Head of caudate nucleus (tissue), 42 donors: ENCODE data around the gene SPRN.

Experiments used
- DNase-seq, 42 donors: peaks; one replicate each; pipeline versions ENCODE4 v3.0.0 to v3.0.0-alpha.2; 2020 to 2021; ENCODE audit warnings: mixed read lengths in 7 of 42
- intact Hi-C: fragments of 100-400 bp; cut with DNase I; formaldehyde crosslinking; loops from one replicate; pipeline ENCODE4 v1.15.0; 2022

SPRN gene

GRCh38 chr10:133458021-133458709, 33.7 kb upstream of the SPRN start:
- intact Hi-C loops = no loop called here
- peak in 5 of 42 donors; percentile 9 to 25 (median 22) for DNase-seq

GRCh38 chr10:133457100-133457841, 32.8 kb upstream of the SPRN start:
- intact Hi-C loops = no loop called here
- DNase-seq = peak in 5 of 42 donors; percentile 6 to 23 (median 21)

GRCh38 chr10:133456041-133456951, 31.9 kb upstream of the SPRN start:
- peak in 3 of 42 donors; percentile 5 to 33 (median 23) for DNase-seq
- intact Hi-C loops = no loop called here

GRCh38 chr10:133455611-133456031, 31.2 kb upstream of the SPRN start:
- DNase-seq = peak in 5 of 42 donors; percentile 3 to 25 (median 13)
- intact Hi-C loops = no loop called here

GRCh38 chr10:133455196-133455595, 30.8 kb upstream of the SPRN start:
- intact Hi-C loops = no loop called here
- DNase-seq = no peak

GRCh38 chr10:133454204-133454893, 29.9 kb upstream of the SPRN start:
- DNase-seq = peak in 4 of 42 donors; percentile 1 to 27 (median 17)
- intact Hi-C loops = no loop called here

GRCh38 chr10:133453516-133454203, 29.2 kb upstream of the SPRN start, which contains the start of gene SCART1:
SCART1 (plus strand) TSS chr10:133453945; CDS start chr10:133453998, 53 bp downstream.
- intact Hi-C loops = no loop called here
- peak in 4 of 42 donors; percentile 3 to 29 (median 22) for DNase-seq

GRCh38 chr10:133452453-133452852, 28.0 kb upstream of the SPRN start:
- intact Hi-C loops = no loop called here
- no peak for DNase-seq

GRCh38 chr10:133451346-133451745, 26.9 kb upstream of the SPRN start:
- intact Hi-C loops = no loop called here
- no peak for DNase-seq

- intact Hi-C loops = no loop called here
- no peak for DNase-seq
Observed at GRCh38 chr10:133448120-133448519, 23.7 kb upstream of the SPRN start.

GRCh38 chr10:133446979-133447378, 22.6 kb upstream of the SPRN start:
- peak in 3 of 42 donors; percentile 2 to 8 (median 6) for DNase-seq
- intact Hi-C loops = no loop called here

GRCh38 chr10:133445751-133446708, 21.6 kb upstream of the SPRN start:
- intact Hi-C loops = no loop called here
- peak in 7 of 42 donors; percentile 3 to 27 (median 22) for DNase-seq

GRCh38 chr10:133445268-133445732, 20.9 kb upstream of the SPRN start:
- peak in 6 of 42 donors; percentile 0 to 26 (median 7) for DNase-seq
- intact Hi-C loops = no loop called here

GRCh38 chr10:133444342-133445267, 20.2 kb upstream of the SPRN start:
- DNase-seq = peak in 7 of 42 donors; percentile 1 to 25 (median 8)

More at GRCh38 chr10:133444342-133445267, 20.2 kb upstream of the SPRN start:
- intact Hi-C loops = no loop called here
